ENCODE results near the gene NMBR. TPM values are rescaled to one million over a fixed set of nuclear protein-coding genes. Genes with fewer than 3 reads are reported as not detected.
"Not testable (repeated sequence)": the region's sequence is repeated elsewhere in the genome, so short reads cannot be mapped to it uniquely, and the experiment has no call there.

NMBR gene
- total RNA-seq, 2 experiments from 2014 or later: not detected

DNA sequence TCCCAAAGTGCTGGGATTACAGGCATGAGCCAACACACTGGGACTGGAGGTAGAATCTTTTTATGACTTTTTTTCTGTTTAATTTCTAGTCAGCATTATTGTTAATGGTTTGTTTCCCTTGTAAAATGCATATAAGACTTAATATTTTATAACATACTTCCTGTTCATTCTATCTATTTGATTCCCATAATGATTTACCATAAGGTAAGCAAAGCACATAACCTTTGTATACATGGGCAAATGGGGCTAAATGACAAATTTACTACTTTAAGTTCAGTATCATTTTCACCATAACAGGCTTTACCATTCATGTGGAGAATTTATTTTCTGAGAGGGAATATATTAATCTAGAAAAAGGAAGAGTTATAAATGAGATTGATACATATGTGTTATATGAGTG is 24.4 kb upstream of the NMBR start:
- Mint-ChIP-seq H3K36me3 (peaks cover 39% of the 10 kb centered on the region), H3K27ac (no peak overlapping the region), H3K27me3 (no peaks in the 10 kb centered on the region), H3K4me3 (no peak overlapping the region), H3K9me3 (peaks cover 2% of the 10 kb centered on the region), H3K4me1 (peaks cover 8% of the 10 kb centered on the region)
- no peak for DNase-seq

DNA sequence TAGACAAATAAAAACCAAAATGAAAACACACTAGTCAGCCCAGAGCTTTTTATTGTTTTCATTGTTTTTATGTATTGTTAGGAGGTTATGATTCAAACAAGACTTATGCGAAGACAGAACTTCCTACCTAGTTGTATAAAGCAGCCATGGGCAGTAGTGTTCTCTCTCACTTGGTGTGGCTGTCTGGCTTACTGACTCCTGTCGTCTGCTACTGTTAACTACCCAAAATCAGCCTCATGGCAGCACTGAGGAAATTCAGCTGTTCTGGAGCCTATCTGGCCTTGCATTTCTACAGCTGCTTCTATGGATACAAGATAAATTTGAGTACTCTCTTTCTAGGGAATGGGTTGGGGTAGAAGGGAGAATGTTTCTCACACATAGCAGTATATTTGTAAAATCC is 20.6 kb upstream of the NMBR start:
- H3K27me3 Mint-ChIP-seq: no peaks in the 10 kb centered on the region

DNA sequence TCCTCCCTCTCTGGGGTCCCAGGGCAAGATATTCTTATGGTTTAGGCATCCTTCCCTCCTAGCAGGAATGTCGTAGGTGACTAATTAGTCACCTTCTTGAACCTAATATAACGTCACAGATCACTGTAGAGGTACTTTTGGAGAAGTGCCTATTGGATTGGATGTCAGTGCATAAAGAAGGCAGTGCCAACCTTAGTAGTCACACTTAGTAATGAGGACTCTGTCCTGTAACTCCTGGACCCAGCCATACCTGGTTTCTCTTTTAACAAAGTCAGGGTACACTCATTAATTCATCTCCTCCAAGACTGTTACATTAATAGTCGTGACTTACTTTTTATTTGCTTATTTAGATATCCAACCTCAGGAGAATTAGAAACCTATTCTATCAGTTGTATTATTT is 20.1 kb upstream of the NMBR start:
- Mint-ChIP-seq H3K4me1 (peaks cover 19% of the 10 kb centered on the region), H3K9me3 (no peaks in the 10 kb centered on the region), H3K36me3 (peaks cover 5% of the 10 kb centered on the region), H3K27ac (no peak overlapping the region), H3K4me3 (no peak overlapping the region), H3K27me3 (no peaks in the 10 kb centered on the region)
- DNase-seq: no peak

More for the DNA sequence above, 20.6 kb upstream of the NMBR start:
- peaks cover 9% of the 10 kb centered on the region for H3K36me3 Mint-ChIP-seq
- no peaks in the 10 kb centered on the region for H3K9me3 Mint-ChIP-seq
- H3K4me1 Mint-ChIP-seq: peaks cover 15% of the 10 kb centered on the region
- H3K27ac Mint-ChIP-seq: no peak overlapping the region
- no peak overlapping the region for H3K4me3 Mint-ChIP-seq
- no peak for DNase-seq

DNA sequence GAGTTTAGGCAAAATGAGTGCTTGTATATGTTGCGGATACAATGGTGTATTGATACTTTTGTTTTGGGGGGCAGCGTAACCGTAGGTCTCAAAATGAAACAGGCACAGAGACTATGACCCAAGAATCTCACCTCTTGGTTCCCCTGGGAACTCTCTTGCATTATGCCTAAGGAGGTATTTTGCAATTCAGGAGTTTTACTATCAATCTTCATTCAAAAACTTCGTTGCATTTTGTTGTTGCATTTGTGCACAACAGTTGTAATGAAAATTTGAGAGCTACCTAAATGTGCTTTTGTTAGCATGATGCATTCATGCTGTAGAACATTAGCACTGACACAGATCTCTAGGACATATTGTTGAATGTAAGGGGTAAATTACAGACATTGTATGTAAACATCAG is 18.3 kb upstream of the NMBR start:
- no peaks in the 10 kb centered on the region for H3K27me3 Mint-ChIP-seq
- no peaks in the 10 kb centered on the region for H3K9me3 Mint-ChIP-seq
- H3K27ac Mint-ChIP-seq: no peak overlapping the region
- H3K36me3 Mint-ChIP-seq: peaks cover 7% of the 10 kb centered on the region
- DNase-seq: no peak
- H3K4me1 Mint-ChIP-seq: peaks cover 28% of the 10 kb centered on the region
- H3K4me3 Mint-ChIP-seq: no peak overlapping the region

DNA sequence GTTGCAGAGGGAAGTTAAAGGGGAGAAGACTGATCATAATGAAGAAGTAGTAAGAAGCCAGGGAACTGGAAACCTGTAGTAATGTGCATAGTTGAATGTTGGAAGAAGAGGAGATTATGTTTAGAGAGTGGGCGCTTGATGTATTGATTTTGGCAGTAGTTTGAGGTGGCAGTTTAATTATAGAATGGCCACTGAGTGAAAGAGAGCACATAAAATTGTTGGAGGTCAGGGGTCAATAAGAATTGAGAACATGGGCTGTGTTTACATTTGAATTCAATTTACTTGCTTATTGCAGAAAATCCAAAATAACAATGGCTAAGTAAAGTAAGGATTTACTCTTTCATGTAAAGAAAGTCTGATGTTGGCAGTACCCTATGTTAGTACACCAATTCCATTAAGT is 15.9 kb upstream of the NMBR start:
- Mint-ChIP-seq H3K4me3 (no peak overlapping the region), H3K9me3 (no peaks in the 10 kb centered on the region), H3K4me1 (peaks cover 34% of the 10 kb centered on the region), H3K27ac (no peak overlapping the region), H3K36me3 (peaks cover 8% of the 10 kb centered on the region), H3K27me3 (no peaks in the 10 kb centered on the region)
- no peak for DNase-seq

DNA sequence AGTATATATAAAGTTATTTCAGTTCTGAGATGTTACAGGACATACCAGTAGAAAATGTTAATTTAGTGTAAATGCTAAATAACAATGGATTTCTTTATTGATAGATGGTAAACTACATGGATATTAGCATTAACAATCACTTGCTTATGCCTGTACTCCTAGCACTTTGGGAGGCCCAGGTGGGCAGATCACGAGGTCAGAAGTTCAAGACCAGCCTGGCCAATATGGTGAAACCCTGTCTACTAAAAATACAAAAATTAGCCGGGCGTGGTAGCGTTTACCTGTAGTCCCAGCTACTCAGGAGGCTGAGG is 9.8 kb upstream of the NMBR start:
- H3K4me1 Mint-ChIP-seq: peaks cover 51% of the 10 kb centered on the region
- not testable (repeated sequence) for H3K9me3 Mint-ChIP-seq, H3K4me3 Mint-ChIP-seq, H3K36me3 Mint-ChIP-seq, H3K27me3 Mint-ChIP-seq, DNase-seq, H3K27ac Mint-ChIP-seq

DNA sequence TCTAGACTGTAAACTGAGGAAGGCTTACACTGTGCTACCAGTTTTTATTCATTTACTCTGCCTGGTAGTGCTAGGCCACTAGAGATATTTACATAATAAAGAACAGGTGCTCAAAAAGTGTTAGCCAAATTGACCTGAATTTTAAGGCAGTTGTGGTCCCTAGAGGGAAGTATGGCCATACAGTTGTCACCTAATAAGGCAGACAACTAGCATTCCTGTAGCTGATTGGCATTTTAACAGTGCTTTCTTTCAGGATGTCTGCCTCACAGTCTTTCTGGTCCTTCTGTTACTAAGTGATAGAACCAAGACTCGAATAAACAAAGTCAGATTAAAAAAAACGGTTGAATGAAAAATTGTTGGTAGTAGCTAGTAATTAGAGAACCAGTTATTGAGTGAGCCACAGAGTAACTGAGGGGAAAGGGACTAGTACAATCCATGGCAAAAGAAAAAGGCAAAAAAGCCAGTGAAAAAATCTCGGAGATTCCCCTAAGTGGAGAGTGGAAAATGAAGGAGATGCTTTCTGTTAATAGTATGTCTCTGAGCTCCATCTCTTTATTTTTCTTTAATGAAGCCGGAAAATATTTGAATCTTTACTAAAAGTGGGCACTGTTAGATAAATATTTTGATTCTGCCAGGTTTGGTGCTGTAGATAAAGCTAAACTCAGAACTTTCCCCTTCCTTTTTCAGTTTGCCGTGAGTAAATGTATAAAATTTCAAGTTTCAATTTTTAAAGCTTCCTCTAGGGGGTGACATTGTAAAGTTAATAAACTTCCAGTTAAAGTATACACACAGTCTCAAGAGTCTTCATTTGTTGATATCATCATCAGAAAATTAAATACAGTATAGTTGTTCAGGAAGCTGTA is 9.2 kb upstream of the NMBR start:
- no peak overlapping the region for H3K27ac Mint-ChIP-seq
- no peak overlapping the region for H3K4me3 Mint-ChIP-seq
- no peak for DNase-seq
- peaks cover 10% of the 10 kb centered on the region for H3K36me3 Mint-ChIP-seq
- H3K27me3 Mint-ChIP-seq: no peaks in the 10 kb centered on the region
- no peaks in the 10 kb centered on the region for H3K9me3 Mint-ChIP-seq
- peaks cover 53% of the 10 kb centered on the region for H3K4me1 Mint-ChIP-seq

DNA sequence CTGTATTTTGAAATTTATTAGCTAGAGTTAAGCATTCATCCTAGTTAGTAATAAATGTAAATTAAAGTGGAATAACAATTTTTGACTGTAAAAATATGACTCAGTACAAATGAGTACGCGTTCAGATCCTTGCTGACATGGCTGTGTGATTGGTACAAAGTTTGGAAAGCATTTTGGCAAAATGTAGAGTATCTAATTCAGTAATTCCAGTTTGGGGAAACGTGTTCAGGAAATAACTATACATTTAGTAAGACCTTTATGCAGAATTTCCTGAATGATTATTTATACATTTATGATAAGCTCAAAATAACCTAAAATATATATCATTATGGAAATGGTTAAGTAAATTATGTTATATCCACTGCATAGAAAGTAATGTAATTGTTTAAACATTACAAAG is 8.2 kb upstream of the NMBR start:
- H3K9me3 Mint-ChIP-seq: no peaks in the 10 kb centered on the region
- H3K36me3 Mint-ChIP-seq: peaks cover 15% of the 10 kb centered on the region
- no peak overlapping the region for H3K4me3 Mint-ChIP-seq
- H3K4me1 Mint-ChIP-seq: peaks cover 56% of the 10 kb centered on the region
- DNase-seq: no peak
- no peak overlapping the region for H3K27ac Mint-ChIP-seq
- no peaks in the 10 kb centered on the region for H3K27me3 Mint-ChIP-seq

DNA sequence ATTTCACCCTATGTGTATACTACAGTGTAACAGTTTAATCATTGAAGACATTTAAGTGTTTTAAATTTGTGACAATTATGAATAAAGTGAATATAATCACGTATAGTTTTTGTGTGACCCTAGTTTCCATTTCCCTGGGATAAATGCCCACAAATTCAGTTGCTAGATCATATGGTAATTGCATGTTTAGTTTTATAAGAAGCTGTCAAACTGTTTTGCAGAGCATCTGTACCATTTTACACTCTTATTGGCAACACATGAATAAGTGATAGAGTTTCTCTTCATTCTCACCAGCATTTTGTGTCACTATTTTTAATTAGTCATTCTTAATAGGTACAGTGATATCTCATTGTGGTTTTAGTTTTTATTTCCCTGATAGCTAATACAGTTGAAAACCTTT is 7.4 kb upstream of the NMBR start:
- H3K36me3 Mint-ChIP-seq: peaks cover 15% of the 10 kb centered on the region
- H3K4me3 Mint-ChIP-seq: no peak overlapping the region
- no peak overlapping the region for H3K27ac Mint-ChIP-seq
- H3K27me3 Mint-ChIP-seq: no peaks in the 10 kb centered on the region
- no peak for DNase-seq
- H3K9me3 Mint-ChIP-seq: no peaks in the 10 kb centered on the region
- peaks cover 57% of the 10 kb centered on the region for H3K4me1 Mint-ChIP-seq

DNA sequence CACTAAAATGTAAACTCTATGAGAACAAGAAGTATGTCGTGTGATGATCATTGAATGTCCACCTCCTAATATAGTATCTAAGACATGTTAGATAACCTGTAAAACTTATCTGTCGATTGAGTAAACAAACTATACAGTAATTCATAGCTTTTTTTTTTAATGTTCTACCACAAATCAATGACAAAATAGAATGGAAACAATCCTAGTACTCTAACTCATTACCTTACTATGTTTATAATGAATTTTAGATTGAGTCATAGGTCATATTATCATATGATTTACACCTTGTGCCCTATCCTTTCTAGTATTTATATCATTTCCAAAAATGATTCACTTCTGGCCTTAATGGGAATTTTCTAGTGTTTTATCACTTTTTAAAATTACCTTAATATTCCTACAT is 6.3 kb upstream of the NMBR start:
- peak overlapping the region; percentile 35 for H3K27ac Mint-ChIP-seq
- DNase-seq: no peak
- no peaks in the 10 kb centered on the region for H3K9me3 Mint-ChIP-seq
- H3K36me3 Mint-ChIP-seq: peaks cover 13% of the 10 kb centered on the region
- H3K4me3 Mint-ChIP-seq: no peak overlapping the region
- no peaks in the 10 kb centered on the region for H3K27me3 Mint-ChIP-seq
- H3K4me1 Mint-ChIP-seq: peaks cover 65% of the 10 kb centered on the region

DNA sequence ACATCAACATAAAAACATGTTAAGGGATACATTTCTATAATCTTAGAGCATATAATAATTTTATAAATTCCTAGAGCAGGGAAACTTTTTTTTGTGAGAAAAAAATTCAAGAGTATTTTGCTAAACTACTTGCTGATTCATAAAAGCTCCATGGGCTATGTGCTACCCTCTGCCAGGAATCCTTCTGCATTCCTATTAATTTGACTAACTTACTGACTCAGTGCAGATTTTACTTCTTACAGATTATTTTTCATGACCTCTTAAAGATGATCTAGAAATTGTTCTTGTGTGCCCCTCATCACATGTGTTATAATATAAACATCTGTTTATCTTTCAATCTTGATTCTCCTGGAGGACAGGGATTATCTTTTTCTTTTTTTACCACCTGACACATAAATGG is 5.8 kb upstream of the NMBR start:
- peak overlapping the region; percentile 35 for H3K27ac Mint-ChIP-seq
- H3K36me3 Mint-ChIP-seq: peaks cover 13% of the 10 kb centered on the region
- H3K9me3 Mint-ChIP-seq: no peaks in the 10 kb centered on the region
- no peak for DNase-seq
- peaks cover 67% of the 10 kb centered on the region for H3K4me1 Mint-ChIP-seq
- no peaks in the 10 kb centered on the region for H3K27me3 Mint-ChIP-seq
- H3K4me3 Mint-ChIP-seq: no peak overlapping the region

DNA sequence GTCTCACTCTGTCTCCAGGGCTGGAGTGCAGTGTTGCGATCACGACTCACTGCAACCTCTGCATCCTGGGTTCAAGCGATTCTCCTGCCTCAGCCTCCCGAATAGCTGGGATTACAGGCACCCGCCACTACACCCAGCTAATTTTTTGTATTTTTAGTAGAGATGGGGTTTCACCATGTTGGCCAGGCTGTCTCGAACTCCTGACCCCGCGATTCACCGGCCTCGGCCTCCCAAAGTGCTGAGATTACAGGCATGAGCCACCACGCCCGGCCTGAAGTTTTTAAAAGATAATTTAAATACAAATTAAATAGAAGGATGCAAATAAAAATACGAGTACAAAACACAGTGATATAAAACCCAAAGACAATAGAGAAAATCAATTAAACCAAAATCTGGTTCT is 5.4 kb downstream of the NMBR start:
- H3K9me3 Mint-ChIP-seq, H3K27ac Mint-ChIP-seq, H3K36me3 Mint-ChIP-seq, H3K4me3 Mint-ChIP-seq, H3K27me3 Mint-ChIP-seq, DNase-seq: not testable (repeated sequence)
- peaks cover 12% of the 10 kb centered on the region for H3K4me1 Mint-ChIP-seq

DNA sequence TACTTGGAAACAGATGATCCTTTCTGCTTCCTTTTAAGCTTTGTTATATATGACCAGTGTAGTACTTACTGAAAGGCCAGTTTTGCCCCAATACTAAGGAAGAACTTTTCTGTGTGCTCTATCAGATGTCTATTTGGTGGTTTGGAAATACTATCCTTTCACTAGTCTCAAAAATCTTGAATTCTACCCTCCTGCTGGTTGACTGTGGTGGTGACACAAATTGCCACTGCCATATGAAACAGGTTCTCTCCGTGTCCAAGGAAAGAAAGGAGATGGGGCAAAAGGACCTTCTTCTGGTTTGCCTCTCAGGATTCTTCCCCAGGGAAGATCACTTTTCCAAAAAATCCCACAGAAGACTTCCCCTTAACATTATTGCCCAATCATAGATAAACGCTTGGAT is 8.0 kb downstream of the NMBR start:
- Mint-ChIP-seq H3K36me3 (no peaks in the 10 kb centered on the region), H3K4me3 (no peak overlapping the region), H3K9me3 (peaks cover 2% of the 10 kb centered on the region), H3K27me3 (peaks cover 15% of the 10 kb centered on the region), H3K4me1 (no peaks in the 10 kb centered on the region), H3K27ac (no peak overlapping the region)
- DNase-seq: no peak

DNA sequence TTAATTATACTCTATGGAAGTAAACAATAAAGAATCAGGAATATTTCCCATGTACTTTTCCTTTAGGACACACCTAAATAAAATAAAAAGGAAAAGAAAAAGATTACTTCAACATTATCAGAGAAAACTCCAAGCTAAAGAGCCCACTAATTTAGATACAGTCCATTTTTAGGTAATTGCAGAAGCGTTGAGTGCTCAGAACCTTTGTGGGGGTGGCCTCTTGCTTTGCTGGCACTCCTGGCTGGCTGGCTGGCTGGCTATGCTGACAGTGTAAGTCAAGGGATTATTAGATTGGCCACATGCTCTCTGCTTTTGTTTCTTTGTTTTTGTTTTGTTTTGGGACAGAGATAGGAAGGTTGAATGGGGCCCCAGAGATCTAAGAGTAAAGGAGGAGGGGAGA is 14.3 kb downstream of the NMBR start, which contains the start of gene GJE1:
Gene GJE1 (plus strand): TSS at position 301 of the 400 bp plus-strand sequence. CDS start 234 bp downstream, outside the sequence.
- DNase-seq: no peak
- H3K4me3 Mint-ChIP-seq: no peak within 1 kb of the TSS
- no peaks in the 10 kb centered on the region for H3K36me3 Mint-ChIP-seq
- peaks cover 2% of the 10 kb centered on the region for H3K9me3 Mint-ChIP-seq
- H3K27ac Mint-ChIP-seq: no peak within 1 kb of the TSS
- H3K4me1 Mint-ChIP-seq: no peaks in the 10 kb centered on the region
- H3K27me3 Mint-ChIP-seq: peaks cover 22% of the 10 kb centered on the region

DNA sequence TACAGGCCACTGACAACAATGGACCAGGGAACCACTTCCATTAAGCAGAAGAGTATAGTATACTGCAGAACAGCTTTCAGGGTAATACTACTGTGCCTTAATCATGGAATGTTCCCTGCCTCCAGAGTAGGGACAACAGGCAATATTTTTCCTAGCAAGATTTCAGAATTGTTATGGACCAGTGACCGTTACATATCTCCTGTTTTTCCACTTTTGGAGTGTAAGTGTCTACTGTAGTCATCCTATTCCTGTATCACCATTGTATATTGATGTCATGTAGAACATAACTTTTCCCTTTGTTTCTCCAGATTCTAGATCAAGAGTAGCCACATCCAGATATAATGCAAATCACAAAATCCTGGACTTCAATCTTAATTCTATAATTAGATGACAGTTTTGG is 16.1 kb downstream of the NMBR start:
- no peaks in the 10 kb centered on the region for H3K36me3 Mint-ChIP-seq

DNA sequence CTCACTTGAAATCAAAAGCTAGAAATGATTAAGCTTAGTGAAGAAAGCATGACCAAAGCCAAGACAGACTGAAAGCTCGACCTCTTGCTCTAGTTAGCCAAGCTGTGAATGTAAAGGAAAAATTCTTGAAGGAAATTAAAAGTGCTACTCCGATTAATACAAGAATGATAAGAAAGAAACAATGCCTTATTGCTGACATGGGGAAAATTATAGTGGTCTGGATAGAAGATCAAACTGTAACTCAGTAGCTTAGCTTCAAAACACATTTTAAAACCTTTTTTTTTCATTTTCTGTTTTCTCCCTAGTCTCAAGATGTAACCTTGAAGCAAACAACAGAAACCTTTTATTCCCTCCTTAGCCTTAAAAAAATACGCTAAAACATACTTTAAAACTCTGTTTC is 25.6 kb downstream of the NMBR start:
- no peaks in the 10 kb centered on the region for H3K36me3 Mint-ChIP-seq
- no peak for DNase-seq

More for the DNA sequence above, 16.1 kb downstream of the NMBR start:
- H3K4me3 Mint-ChIP-seq: no peak overlapping the region
- peaks cover 25% of the 10 kb centered on the region for H3K27me3 Mint-ChIP-seq
- H3K27ac Mint-ChIP-seq: no peak overlapping the region
- no peaks in the 10 kb centered on the region for H3K9me3 Mint-ChIP-seq
- H3K4me1 Mint-ChIP-seq: no peaks in the 10 kb centered on the region
- no peak for DNase-seq

More for the DNA sequence above, 25.6 kb downstream of the NMBR start:
- Mint-ChIP-seq H3K27me3 (peaks cover 10% of the 10 kb centered on the region), H3K4me1 (peaks cover 2% of the 10 kb centered on the region), H3K9me3 (no peaks in the 10 kb centered on the region), H3K27ac (no peak overlapping the region), H3K4me3 (no peak overlapping the region)
